H1 (cell line): ENCODE measurements around the gene S100A13.

Experiments used
- CTCF ChIP-seq, 3 experiments: IDR thresholded peaks; 1 replicate in 2 of 3; 2 replicates in 1 of 3; pipeline versions ENCODE4 v1.5.1 to v1.6.1; 2011; ENCODE audit warnings: low read length in 3 of 3, mild to moderate bottlenecking in 3 of 3, inconsistent platforms in 2 of 3, low read depth in 1 of 3, moderate library complexity in 1 of 3; ENCODE audit not compliant: insufficient read depth in 1 of 3; ENCODE audit errors: control extremely low read depth in 1 of 3
- GTF2F1 ChIP-seq: IDR thresholded peaks from 2 replicates; pipeline ENCODE4 v1.6.1; 2012; ENCODE audit warnings: low read depth, low read length, improper control_type of control experiment, borderline replicate concordance
- POLR2A ChIP-seq, 2 experiments: IDR thresholded peaks; 1 replicate in 1 of 2; 2 replicates in 1 of 2; pipeline ENCODE4 v1.6.1; 2011; ENCODE audit warnings: low read depth in 2 of 2, low read length in 2 of 2, mild to moderate bottlenecking in 2 of 2; ENCODE audit errors: control extremely low read depth in 1 of 2

DNA sequence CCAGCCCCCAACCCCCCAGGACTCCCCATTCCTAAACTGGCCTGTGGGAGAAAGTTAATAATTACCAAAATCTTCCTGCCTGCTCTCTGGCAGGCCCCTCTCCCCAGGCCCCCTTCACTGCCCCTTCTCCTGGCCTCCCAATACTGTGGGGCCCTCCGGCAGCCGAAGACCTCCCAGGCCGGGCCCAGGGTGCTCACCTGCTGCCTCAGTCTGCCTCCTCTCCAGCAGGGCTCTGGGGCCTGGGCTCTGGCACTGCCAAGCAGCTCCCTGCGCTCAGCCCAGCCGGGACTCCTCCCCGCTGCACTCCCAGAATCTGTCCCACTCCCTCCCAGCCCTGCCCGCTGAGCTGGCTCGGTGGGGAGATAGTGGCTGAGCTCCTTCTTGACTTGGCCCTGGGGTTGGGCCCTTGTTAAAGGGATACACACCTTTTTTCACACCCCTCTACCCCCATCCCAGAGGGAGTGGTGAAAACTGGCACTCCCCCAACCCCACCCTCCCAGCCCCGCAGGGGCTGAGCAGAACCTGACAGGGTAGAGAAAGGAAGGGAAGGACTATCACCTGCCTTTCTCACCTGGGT lies 14.5 kb downstream of the S100A13 start, which contains the start of gene S100A16:
- TF ChIP-seq POLR2A (IDR thresholded peaks at IDR 0.05; ENCODE audit: control extremely low read depth in 1 of 2, low read depth in 2 of 2, low read length in 2 of 2) = no peak
- TF ChIP-seq GTF2F1 = no peak
- TF ChIP-seq CTCF (IDR thresholded peaks at IDR 0.05; ENCODE audit: control extremely low read depth in 1 of 3, insufficient read depth in 1 of 3, low read depth in 1 of 3, low read length in 3 of 3) = no peak
